Measurements from ENCODE around the gene MYL5.

GRCh38 chr4:646460-646859 lies 27.9 kb upstream of the MYL5 start:
- TF ChIP-seq CTCF (conservative IDR thresholded peaks at IDR 0.05 in 1 of 2, IDR thresholded peaks at IDR 0.05 in 1 of 2; ENCODE audit: low read depth in 1 of 2, low read length in 2 of 2) (no peak), EZH2 (IDR thresholded peaks at IDR 0.05; ENCODE audit: low read length, missing control alignments) (no peak)
